ENCODE results near the gene ZNF148.

DNA sequence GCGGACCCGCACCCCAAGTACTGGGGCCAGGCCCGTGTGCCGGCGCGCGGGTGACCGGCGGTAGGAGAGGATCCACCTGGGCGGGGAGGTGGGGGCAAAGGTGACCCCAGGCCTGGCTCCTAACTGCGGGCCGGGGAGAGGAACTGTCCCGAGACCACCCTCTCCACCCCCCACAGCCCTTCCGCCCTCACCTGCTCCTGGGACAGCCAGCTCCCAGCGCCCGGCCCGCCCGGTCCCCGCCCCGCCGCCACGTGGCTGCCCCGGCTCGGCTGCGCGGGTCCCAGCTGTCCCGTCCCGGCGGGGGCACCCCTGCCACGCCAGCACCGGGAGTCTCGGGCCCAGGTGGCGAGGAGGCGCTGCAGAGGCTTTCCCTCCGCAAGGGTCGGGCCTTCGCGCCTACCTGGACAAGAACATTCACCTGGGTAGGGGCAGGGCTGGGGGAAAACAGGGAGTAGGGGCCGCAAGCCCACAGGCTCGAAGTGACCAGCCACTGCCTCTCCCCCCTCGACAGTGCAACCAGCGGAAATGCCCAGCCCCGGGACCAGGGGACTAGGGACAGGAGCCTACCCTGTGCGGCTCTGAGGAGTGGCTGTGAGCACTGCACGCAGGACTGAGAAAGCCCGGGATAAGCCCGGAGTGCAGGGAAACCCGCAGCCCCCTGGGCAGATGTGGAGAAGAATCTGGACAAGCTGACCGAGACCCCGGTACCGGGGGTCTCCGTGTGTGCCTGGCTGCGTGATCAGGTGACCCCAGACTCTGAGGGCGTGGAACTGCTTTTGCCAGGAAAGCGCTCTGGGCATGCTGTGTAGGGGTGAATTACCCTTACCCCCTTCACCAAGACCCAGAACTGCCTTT lies 162.4 kb downstream of the ZNF148 start, which contains the start of gene SLC12A8:
- TF ChIP-seq, protein P1, sequence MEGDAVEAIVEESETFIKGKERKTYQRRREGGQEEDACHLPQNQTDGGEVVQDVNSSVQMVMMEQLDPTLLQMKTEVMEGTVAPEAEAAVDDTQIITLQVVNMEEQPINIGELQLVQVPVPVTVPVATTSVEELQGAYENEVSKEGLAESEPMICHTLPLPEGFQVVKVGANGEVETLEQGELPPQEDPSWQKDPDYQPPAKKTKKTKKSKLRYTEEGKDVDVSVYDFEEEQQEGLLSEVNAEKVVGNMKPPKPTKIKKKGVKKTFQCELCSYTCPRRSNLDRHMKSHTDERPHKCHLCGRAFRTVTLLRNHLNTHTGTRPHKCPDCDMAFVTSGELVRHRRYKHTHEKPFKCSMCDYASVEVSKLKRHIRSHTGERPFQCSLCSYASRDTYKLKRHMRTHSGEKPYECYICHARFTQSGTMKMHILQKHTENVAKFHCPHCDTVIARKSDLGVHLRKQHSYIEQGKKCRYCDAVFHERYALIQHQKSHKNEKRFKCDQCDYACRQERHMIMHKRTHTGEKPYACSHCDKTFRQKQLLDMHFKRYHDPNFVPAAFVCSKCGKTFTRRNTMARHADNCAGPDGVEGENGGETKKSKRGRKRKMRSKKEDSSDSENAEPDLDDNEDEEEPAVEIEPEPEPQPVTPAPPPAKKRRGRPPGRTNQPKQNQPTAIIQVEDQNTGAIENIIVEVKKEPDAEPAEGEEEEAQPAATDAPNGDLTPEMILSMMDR (IDR thresholded peaks at IDR 0.05; ENCODE audit: low read depth, low read length, poor library complexity, severe bottlenecking), result no peak
- TF ChIP-seq EZH2phosphoT487 (IDR thresholded peaks at IDR 0.05; ENCODE audit: borderline replicate concordance, low read length), result no peak; the same call in none of the 2 replicates

Data from DOHH2 (cell line).